HS-5 (cell line): ENCODE results near the gene MAPRE3.

Source experiments
- DNase-seq: peaks from one replicate; pipeline ENCODE4 v3.0.0-alpha.2; 2012; ENCODE audit warnings: low read depth

MAPRE3 gene

DNA sequence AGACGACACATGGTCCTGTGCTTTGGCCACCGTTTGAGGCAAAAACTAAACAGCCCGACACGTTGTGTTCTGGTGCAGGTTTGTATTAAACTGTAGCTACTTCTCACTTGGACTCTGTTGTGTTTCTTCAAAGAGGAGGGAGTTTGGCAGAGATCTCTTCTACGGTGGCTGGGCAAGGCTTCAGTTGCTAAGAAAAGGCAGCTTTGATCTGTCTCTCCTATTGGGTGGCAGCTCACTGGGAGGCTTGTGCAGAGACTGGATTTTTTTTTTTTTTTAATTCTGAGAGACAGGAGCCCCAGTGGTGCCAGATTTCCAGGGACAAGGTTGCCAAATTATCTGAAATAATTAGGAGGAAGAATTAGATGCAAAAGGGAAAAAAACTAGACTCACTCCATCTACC lies 20.2 kb upstream of the MAPRE3 start:
- DNase-seq: no peak

DNA sequence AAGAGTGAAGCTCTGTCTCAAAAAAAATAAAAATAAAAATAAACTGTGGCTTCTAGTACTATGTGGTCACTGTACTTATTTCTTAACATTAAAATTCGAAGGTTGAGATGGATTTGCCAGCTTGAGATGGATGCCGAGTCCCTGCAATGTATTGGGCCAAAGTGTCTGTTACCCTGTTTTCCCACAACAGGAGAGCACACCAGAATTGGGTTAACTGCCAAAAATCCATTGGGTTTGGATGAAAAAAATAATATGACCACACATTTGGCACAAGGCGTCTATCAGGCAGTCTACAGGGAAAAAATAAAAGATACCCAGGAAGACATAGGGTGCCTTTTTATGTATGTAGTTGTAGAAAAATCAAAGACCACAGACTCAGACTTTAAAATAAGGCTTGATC lies 19.2 kb upstream of the MAPRE3 start:
- DNase-seq: no peak

DNA sequence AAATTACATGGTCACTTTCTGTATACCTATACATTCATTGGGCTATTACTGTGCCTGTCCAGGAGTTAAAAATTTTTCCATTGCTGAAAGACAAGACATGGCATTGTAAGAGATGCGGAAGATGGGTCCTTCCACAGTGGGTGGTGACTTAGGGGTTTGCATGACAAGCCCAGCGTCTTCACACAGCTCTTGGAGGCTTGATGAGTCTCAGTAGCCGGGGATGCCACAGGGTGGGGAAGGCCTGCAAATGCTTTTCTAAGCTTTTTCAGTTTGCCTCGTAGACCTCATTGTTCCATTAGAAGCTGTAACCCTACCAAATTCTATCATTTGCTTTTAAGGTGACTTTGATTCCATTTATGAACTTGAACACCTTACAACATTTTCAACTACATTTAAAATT lies 18.1 kb upstream of the MAPRE3 start:
- no peak for DNase-seq

DNA sequence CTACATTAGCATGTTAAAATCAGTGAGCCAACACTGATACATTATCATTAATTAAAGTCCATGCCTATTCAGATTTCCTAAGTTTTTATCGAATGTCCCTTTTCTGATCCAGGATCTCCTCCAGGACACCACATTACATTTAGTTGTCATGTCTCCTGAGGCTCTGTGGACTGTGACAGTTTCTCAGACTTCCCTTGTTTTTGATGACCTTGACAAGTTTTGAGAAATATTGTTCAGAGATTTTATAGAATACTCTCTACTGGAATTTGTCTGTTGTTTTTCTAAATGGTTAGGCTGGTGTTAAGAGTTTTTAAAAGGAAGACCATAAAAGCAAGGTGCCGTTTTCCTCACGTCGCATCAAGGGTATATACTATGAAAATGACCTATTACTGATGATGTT lies 16.3 kb upstream of the MAPRE3 start:
- no peak for DNase-seq

DNA sequence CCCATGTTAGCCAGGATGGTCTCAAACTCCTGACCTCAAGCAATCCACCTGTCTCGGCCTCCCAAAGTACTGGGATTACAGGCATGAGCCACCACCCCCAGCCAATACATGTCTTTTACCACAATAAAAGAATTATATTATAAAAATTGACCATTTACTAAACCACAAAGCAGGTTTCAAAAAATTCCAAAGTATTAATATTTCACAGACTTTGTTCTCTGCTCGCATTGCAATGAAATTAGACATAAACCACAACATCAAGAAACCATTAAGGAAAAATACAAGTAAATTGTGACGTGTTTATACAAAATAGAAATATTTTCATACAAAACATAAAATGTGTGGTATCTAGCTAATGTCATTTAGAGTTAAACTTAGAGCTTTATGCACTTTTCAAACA lies 13.4 kb upstream of the MAPRE3 start:
- DNase-seq: no peak

DNA sequence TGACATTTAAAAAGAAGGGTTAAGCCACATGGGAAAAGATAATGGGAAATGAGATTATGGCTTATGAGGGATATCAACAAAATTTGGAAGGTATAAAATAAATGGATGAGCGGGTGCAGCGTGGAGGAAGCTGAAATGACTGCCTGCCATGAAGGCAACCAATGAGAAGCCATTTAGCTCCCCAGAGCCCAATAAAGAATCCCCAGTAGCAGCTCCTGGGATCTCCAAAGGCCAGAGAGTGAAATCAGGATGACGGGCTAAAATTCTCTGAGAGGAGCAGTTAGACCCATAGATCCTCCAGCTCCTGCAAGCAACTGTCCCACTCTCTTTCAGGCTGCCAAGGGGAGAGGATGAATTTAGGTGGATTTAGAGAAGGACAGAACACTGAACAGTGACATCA lies 12.9 kb upstream of the MAPRE3 start:
- DNase-seq: no peak

DNA sequence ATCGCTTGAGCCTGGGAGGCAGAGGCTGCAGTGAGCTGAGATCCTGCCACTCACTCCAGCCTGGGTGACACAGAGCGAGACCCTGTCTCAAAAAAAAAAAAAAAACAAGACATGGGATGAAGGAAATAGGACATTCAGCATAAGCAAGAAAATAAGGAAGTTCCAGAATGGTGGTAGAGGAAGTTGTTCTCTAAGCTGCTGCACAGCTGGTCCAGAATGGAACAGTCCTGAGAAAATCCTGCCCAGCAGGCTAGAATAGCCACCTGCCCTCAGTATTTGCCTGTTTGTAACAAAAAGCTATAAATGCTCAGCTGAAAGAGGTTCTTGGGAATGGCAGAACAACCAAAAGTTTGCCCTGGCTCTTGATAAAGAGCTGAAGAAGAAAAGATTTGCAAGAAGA lies 11.1 kb upstream of the MAPRE3 start:
- no peak for DNase-seq

DNA sequence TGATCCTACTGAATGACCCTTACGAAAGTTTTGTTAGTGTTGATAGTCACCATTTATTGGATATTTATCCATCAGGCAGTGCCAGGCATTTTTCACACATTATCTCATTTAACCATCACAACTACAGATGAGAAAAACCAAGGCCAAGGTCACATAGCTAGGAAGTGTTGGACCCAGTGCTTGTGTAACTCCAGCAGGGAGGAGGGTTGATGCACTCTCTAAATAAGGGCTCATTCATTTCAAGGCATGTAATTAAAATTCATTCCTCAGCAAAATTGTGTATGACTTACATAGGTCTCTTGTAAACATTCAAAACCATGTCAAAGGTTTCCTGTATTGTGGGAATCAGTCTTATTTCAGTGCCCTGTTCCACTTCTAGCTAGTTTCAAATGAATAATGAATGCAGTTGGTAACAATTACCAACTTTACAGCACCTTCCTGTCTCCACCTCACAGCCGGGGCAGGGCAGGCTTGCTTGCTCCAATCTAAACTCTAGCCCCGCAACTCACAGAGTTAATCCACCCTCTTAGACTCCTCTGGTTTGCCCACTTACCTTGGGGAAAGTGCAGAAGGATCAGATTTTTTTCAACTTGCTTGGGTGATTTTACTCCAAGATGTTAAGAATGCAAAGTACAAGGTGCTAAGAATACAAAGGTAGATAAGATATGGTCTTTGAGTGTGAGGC lies 5.8 kb upstream of the MAPRE3 start:
- DNase-seq: no peak

DNA sequence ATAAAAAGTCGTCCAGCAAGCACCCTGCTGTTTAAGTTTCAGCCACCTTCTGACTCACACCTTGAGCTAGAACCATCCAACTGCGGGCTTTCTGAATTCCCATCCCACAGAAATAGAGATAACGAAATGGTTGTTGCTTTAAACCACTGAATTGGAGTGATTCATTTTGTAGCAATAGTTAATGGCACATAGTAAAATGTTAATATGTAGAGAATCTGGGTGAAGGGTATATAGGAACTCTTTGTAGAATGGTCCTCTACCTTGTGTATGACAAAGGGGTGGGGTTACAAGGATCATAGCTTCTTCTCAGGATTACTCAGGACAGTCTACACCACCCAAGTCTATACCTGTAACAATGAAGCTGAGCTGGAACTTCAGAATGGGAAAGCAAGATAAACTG lies 2.4 kb upstream of the MAPRE3 start:
- DNase-seq: no peak

DNA sequence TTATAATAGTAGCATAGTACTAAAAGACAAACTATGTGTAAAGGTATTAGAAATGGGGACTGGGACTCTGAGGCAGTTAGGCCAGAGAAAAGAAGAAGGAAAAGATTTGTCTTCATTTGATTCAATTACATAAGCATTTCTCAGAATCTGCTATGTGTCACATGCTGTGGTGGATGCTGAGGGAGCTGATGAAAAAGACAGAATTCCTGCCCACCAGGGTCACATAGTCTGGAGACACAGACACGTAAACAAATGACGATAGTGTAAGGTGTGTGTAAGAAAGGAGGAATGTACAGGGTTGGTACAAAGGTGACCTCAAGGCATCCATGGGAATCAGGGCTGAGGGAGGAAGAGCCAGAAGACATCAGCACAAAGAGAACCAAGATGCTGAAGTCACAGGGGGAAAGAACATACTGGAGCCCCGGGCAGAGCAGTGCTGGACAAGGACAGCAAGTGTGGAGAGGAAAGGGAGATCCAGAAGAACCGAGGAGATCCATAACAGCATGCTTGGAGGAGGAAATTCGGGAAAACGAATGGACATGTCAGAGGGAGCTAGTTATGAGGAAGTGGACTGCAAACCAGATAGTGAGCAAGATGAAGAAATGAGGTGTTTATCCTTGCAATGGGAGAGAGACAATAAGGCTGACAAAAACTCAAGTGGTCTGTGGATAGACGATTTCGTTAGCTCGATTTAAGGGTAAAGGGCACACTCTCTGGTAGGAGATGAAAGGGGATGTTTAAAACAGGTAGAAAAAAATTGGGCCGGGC lies 1.2 kb upstream of the MAPRE3 start:
- DNase-seq: no peak

DNA sequence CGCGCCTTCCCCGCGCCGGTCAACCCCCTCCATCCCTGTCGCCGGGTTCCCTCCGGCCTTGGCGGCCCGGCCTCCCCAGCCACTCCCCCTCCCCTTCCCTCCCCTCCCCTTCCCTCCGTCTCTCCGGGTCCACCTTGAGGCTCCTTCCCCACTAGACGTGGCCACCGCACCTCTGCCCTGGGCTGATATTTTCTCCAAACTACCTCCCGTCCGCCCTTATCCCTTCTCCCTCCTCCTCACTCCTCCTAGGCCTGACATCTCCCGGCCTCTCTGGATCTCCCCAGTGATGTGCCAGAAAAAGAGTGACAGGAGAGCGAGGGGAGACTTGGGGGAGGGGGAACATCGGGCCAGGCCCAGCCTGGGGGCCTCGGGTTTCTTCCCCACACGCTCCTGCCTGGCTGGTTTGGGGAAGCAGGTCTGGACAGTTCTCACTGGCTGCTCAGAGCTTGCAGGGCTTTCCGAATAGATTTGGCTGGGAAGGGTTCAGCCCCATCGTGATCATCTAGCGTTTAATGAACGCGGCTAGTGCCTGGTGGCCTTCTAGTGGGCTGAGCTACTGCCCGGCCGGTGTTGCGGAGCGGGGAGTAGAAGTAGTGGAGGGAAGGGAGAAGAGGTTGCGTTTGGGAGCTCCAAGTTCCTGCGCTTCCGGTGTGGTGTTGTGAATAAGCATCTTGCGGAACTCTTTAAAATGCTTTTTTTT lies 641 bp downstream of the MAPRE3 start:
- DNase-seq: no peak

DNA sequence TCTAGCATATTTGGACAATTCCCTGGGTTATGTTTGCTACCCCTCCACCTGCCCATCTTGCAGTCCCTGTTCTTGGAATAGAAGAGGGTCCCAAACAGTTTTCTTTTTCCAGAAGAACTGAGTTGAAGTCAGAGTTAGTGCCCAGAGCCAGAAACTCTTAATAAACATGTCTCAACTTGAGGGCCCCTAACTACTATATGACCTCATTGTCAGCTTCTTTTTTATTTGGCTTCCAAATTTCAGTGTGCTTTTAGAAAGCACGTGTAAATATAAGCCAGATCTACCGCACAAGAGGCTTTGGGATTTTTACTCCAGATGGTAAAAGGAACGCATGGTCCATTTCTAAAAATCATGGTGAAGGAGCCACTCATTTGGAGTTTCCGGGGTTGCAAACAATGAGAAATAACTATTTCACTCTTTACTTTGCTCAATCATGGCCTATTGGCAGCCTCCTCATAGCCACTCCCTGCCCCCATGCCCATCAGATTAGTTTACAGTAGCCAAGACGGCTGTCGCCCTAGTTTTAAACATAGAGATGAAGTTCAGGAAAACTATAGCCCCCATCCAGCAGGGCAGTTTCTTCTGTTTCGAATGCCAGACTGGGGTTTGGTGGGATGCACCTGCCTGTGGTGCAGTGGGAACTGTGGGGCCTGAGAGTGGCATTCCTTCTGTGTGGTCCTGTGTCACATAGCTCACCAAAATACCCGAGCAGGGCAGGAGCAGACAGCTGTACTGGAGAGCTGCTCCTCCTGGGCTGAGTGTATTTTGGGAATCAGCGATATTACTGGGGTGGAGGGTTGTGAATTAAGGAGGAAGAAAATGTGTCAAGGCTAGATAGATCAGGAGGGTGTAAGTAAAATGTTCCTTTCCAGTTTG lies 1.7 kb downstream of the MAPRE3 start:
- no peak for DNase-seq

DNA sequence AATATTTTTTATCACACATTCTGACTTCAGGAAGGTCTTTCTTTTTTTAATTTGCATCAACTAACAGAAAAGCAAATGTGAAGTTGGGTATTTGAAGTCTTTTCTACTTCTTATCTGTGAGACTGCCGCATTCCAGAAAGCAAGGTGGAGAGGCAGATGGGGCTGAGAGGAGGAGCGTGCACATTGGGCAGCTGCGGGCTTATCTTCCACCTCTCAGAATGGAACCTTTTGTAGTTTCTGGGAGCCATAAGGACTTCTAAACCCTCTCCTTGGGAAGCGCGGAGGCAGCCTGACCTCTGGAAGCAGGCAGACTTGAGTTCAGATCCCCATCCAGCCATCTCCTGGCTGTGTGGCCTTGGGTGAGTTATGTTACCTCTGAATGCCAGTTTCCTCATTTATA lies 3.9 kb downstream of the MAPRE3 start:
- no peak for DNase-seq

DNA sequence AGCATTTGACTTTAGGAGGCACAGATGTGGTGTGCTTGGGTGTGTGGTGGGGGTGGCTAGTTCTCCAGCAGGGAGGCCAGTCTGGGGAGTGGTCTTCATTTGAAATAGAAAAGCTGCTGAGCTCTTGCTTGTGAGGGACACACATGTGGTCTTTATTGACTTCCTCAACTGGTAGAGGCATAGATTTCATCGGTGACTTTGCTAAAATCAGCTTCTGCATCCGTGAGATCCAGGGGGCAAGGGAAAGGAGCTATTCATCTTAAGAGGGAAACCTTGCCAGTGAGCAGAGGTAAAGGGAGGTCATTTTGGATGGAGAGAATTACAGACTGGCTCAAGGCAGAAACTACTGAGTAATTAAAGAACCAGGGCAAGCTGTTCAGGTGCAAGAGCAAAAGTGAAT lies 4.7 kb downstream of the MAPRE3 start:
- DNase-seq: no peak

DNA sequence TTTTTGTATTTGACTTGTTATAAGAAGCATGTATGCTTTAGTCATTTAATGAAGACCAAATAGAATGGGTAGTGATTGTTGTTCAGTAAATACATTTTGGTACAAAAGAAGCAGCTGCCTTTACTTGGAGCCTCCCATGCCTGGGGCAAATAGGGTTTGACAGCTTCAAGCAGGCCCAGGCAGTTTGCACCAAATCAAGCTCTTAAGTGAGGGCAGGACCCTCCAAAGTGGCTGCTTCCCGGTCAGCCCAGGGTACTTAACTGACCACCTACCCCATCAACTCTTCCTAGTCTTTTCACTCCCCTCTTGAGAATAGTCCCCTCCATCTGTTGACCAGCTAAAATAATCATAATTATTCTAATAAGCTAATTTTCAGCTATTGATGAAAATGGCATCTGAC lies 5.2 kb downstream of the MAPRE3 start:
- no peak for DNase-seq

DNA sequence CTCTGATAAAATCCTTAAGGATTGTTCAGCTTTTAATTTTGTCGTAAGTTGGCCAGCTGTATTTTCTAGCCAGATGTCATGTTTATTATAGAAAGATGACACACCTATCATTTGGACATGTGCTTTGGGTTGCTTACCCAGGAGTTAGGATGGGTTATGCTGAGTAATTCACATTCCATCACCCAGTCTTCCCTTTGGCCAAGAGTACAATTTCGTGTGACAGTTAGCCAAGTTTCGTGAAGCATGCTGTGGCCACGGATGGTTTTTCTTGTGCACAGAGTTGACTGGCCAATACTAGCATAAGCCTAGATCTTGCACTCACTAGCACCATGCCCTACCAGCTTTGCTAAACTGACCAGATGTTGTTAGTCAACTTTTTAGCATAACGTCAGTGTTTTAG lies 5.8 kb downstream of the MAPRE3 start:
- DNase-seq: no peak

DNA sequence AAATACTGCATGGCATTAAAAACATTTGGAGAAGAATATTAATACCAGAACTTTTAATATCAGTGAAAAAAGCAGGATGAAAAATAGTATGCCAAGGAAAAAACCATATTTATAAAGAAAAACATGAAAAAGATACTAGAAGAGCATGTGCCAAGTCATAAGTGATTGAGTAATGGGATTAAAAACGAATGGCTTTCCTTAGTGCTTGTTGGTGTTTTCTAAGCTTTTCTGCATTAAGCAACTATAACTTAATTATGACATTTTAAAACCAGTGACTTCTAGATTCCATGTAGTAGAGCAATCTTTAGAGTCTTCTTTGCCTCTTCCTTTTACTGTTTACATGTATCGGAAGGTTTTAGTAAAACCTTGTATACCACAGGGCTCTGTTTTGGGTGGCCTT lies 6.6 kb downstream of the MAPRE3 start:
- DNase-seq: no peak

DNA sequence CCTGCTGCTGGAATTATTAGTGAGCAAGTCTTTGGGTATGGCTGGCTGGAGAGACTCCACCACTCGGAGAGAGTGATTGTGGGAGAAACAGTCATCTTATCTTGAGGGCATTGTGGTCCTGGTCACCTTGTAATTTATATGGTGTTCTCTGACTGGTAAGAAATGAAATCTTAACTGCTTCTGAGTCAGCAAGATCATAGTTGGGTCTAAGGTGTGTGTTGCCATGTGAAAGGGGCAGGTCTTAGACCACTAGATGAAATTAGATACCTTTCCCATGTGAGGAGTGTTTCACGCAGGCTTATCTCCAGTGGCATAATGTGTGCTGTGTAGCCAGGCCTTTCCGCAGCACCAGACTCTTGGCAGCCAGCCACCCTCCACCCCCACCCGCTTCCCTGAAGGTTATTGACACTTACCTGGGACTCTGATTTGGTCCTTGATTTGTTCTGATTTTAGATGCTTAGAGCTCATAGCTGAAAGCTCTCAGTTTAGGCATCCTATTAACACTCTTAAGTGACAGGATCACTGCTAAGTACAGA lies 7.7 kb downstream of the MAPRE3 start:
- no peak for DNase-seq

DNA sequence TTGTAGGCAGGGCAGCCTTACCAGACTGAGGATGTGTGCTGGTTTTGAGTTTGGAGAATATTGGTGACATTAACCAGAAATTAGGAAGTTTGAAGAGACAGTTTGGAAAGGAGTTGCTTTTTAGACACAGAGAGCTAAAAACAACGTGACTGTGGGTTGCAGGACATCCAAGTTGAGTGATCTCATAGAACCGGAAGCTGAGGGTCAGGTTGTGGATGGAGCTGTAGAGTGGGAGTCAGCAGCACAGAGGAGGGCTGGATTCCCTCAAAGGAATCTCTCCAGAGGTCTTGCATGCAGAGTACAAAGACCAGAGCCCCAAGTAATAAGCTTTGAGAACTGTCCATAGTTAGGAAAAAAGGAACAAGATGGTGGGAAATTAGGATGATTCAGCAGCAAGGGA lies 9.3 kb downstream of the MAPRE3 start:
- no peak for DNase-seq

DNA sequence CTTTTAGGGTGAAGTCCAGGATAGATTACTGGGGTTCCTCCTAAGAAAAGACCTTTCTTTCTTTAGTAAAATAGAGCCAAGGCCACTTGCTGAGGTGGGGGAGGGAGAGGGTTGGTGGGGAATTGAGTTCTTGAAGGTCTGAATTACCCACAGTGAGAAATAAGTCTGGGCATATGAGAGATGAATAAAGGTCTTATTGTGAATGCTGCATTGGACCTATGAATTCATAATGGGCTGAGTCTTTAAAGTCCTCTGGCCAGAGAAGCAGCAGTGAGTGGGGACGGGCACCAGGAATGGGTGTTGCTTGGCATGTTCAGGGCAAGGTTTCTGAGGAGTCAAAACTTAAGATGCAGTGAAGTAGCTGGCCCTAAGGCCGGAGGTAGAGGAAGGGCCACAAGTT lies 10.5 kb downstream of the MAPRE3 start:
- DNase-seq: no peak

DNA sequence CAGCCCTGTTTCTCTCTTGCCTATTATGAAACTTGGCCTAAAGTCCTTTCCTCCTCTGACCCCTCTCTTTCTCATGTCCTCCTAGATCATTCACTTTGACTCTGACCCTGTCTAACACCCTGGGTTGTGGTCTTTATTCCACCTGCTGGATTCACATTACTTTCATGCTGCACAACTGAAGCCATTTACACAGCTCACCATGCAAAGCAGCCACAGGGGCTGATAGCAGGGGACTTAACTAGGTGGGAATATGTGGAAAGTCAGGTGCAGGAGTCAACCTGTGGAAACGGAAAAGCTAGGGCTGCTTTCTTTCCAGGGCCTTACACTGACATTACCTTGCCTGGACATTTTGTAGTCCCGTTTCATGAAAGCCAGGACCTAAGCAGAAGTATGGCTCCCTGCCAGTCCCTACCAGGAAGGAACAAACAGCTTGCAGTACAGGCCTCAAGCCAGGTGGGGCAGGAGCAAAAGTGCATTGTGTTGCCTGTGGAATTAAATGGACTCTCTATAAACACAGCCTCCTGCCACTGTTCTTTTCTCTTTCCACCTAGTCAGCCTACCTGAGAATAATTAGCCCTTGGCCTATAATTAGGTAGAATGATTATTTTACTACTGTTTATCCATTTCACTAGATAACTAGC lies 11.8 kb downstream of the MAPRE3 start:
- no peak for DNase-seq

DNA sequence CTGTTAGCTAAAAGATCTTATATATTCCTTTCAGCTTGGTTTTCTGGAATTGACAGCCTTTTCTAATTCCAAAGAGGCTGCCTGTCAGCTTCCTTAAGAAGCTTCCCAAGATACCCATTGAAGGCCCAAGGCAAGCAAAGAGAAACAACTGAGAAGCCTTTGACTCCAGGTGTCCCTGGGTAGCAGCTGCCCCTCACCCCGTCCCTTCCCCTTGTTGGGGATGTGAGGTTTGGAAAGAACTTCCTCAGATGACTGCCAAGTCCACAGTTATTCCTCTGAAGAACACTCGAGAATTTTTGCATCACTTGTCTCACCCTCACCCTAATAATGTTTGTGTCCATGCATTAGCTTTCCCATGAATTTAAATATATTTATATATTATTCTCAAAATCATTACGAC lies 13.3 kb downstream of the MAPRE3 start:
- no peak for DNase-seq
